SK-N-SH (cell line): Measurements from ENCODE around the gene ERC1. TPM values are rescaled to one million over a fixed set of nuclear protein-coding genes. Genes with fewer than 3 reads are reported as not detected.

Experiments used
- CTCF ChIA-PET: fragments of 300-600, 350-600 bp; formaldehyde crosslinking; extraction: SDS; loops from one replicate; lab custom pipeline; 2021; lab: Yijun Ruan, JAX
- POLR2A ChIA-PET: fragments of 350-600 bp; sonication (Branson Sonifier 250); formaldehyde crosslinking; extraction: SDS; loops from one replicate; lab custom pipeline; 2020; ENCODE audit warnings: antibody characterized with exemption, inconsistent platforms; lab: Yijun Ruan, JAX
- DNase-seq: peaks from one replicate; pipeline ENCODE4 v3.0.0; 2012
- H2AFZ ChIP-seq: fragments of 200-600 bp; sonication (generic); 2 replicates; pipeline ENCODE4 v1.8.1; 2016; ENCODE audit warnings: antibody characterized with exemption, mild to moderate bottlenecking, low read depth
- H3F3A ChIP-seq: fragments of 200-600 bp; sonication (generic); replicated peaks from 2 replicates; pipeline ENCODE3; 2016; ENCODE audit warnings: antibody characterized with exemption, mild to moderate bottlenecking; ENCODE audit not compliant: insufficient read depth
- H3K27ac ChIP-seq, 2 experiments: fragments of 200-500 bp in 1 of 2; fragments of 200-600 bp in 1 of 2; sonication (Bioruptor generic) in 1 of 2; sonication (generic), shearing (Covaris generic) in 1 of 2; 2 replicates each; pipeline versions ENCODE4 v1.5.1 to v1.6.1; 2014 to 2016; ENCODE audit warnings: low read depth in 2 of 2, inconsistent platforms in 1 of 2, low read length in 1 of 2, mild to moderate bottlenecking in 1 of 2, mixed read lengths in 1 of 2
- H3K27me3 ChIP-seq: fragments of 200-600 bp; sonication (generic), shearing (Covaris generic); 2 replicates; pipeline ENCODE4 v1.6.1; 2016; ENCODE audit warnings: mixed run types; ENCODE audit not compliant: insufficient read depth
- H3K36me3 ChIP-seq, 2 experiments: fragments of 200-500 bp in 1 of 2; fragments of 200-600 bp in 1 of 2; sonication (Bioruptor generic) in 1 of 2; sonication (generic) in 1 of 2; replicated peaks in 1 of 2; 2 replicates each; pipeline versions ENCODE3 to v1.5.1; 2014 to 2016; ENCODE audit warnings: low read length in 1 of 2, mild to moderate bottlenecking in 1 of 2; ENCODE audit not compliant: insufficient read depth in 2 of 2, control insufficient read depth in 1 of 2
- H3K4me1 ChIP-seq, 2 experiments: fragments of 200-500 bp in 1 of 2; fragments of 200-600 bp in 1 of 2; sonication (Bioruptor generic) in 1 of 2; sonication (generic), shearing (Covaris generic) in 1 of 2; 2 replicates each; pipeline versions ENCODE4 v1.5.1 to v1.6.1; 2014 to 2016; ENCODE audit warnings: low read depth in 1 of 2, low read length in 1 of 2, mixed run types in 1 of 2; ENCODE audit not compliant: insufficient read depth in 2 of 2, control insufficient read depth in 1 of 2
- H3K4me2 ChIP-seq: fragments of 200-600 bp; sonication (generic), shearing (Covaris generic); 2 replicates; pipeline ENCODE4 v1.6.1; 2017; ENCODE audit warnings: mixed run types
- H3K4me3 ChIP-seq, 2 experiments: fragments of 200-500 bp in 1 of 2; fragments of 200-600 bp in 1 of 2; sonication (Bioruptor generic) in 1 of 2; sonication (generic), shearing (Covaris generic) in 1 of 2; 2 replicates each; pipeline versions ENCODE4 v1.5.1 to v1.8.1; 2014 to 2016; ENCODE audit warnings: low read depth in 2 of 2, inconsistent platforms in 1 of 2, low read length in 1 of 2, mild to moderate bottlenecking in 1 of 2, mixed read lengths in 1 of 2, moderate library complexity in 1 of 2
- H3K79me2 ChIP-seq: fragments of 200-600 bp; sonication (generic); 2 replicates; pipeline ENCODE4 v1.8.1; 2017; ENCODE audit warnings: mild to moderate bottlenecking; ENCODE audit not compliant: insufficient read depth
- H3K9ac ChIP-seq: fragments of 200-600 bp; sonication (generic); 2 replicates; pipeline ENCODE4 v1.6.1; 2017; ENCODE audit warnings: mixed run types
- H3K9me2 ChIP-seq: fragments of 200-600 bp; sonication (generic); 2 replicates; pipeline ENCODE4 v1.6.1; 2017; ENCODE audit warnings: mixed run types
- H3K9me3 ChIP-seq: fragments of 200-600 bp; sonication (generic); 2 replicates; pipeline ENCODE4 v1.6.1; 2017; ENCODE audit warnings: mixed run types, mild to moderate bottlenecking, moderate library complexity
- H4K20me1 ChIP-seq: fragments of 200-600 bp; sonication (generic); 2 replicates; pipeline ENCODE4 v1.6.1; 2017; ENCODE audit warnings: mild to moderate bottlenecking, mixed run types; ENCODE audit not compliant: insufficient read depth
- CHD2 ChIP-seq: fragments of 150-350 bp; IDR thresholded peaks from 2 replicates; pipeline ENCODE4 v1.6.1; 2018; ENCODE audit warnings: low read length; ENCODE audit not compliant: partially characterized antibody
- ELF1 ChIP-seq: IDR thresholded peaks from 2 replicates; pipeline ENCODE4 v1.4.0; 2012
- EP300 ChIP-seq, 2 experiments: IDR thresholded peaks; 2 replicates each; pipeline versions ENCODE4 v1.4.0 to v1.6.1; 2012; ENCODE audit warnings: borderline replicate concordance in 1 of 2, low read depth in 1 of 2, low read length in 1 of 2
- EZH2phosphoT487 ChIP-seq: fragments of 200-600 bp; sonication (generic); IDR thresholded peaks from 2 replicates; pipeline ENCODE4 v1.6.1; 2017; ENCODE audit warnings: low read depth, mixed run types, mild to moderate bottlenecking, antibody characterized with exemption, moderate library complexity, borderline replicate concordance
- FOXJ3 ChIP-seq: sonication (generic); formaldehyde crosslinking; IDR thresholded peaks from 2 replicates; pipeline ENCODE4 v1.5.1; 2020; ENCODE audit warnings: mild to moderate bottlenecking, missing genetic modification reagents
- GATA2 ChIP-seq: sonication (generic); formaldehyde crosslinking; IDR thresholded peaks from 2 replicates; pipeline ENCODE4 v1.5.0; 2020; ENCODE audit warnings: mild to moderate bottlenecking, missing genetic modification reagents
- IRF3 ChIP-seq: fragments of 150-350 bp; IDR thresholded peaks from 2 replicates; pipeline ENCODE4 v1.6.1; 2016; ENCODE audit warnings: mild to moderate bottlenecking, low read depth, low read length
- JUND ChIP-seq: IDR thresholded peaks from 2 replicates; pipeline ENCODE4 v1.4.0; 2012
- MEF2A ChIP-seq: IDR thresholded peaks from 2 replicates; pipeline ENCODE4 v1.4.0; 2012; ENCODE audit warnings: low read depth, borderline replicate concordance
- NFIC ChIP-seq: IDR thresholded peaks from 2 replicates; pipeline ENCODE4 v1.4.0; 2012; ENCODE audit warnings: borderline replicate concordance
- NRF1 ChIP-seq: IDR thresholded peaks from 2 replicates; pipeline ENCODE4 v1.6.1; 2012; ENCODE audit warnings: low read depth, mild to moderate bottlenecking, low read length
- PBX3 ChIP-seq: IDR thresholded peaks from 2 replicates; pipeline ENCODE4; 2012
- RAD21 ChIP-seq: IDR thresholded peaks from 2 replicates; pipeline ENCODE4 v1.6.1; 2012; ENCODE audit warnings: mild to moderate bottlenecking, low read length
- REST ChIP-seq: IDR thresholded peaks from 2 replicates; pipeline ENCODE4 v1.6.1; 2012; ENCODE audit warnings: mild to moderate bottlenecking, low read depth, low read length, moderate library complexity
- SMC3 ChIP-seq: IDR thresholded peaks from 2 replicates; pipeline ENCODE4 v1.6.1; 2012; ENCODE audit warnings: low read depth, low read length, improper control_type of control experiment
- TCF12 ChIP-seq: IDR thresholded peaks from 2 replicates; pipeline ENCODE4 v1.4.0; 2012
- USF1 ChIP-seq: IDR thresholded peaks from 2 replicates; pipeline ENCODE4 v1.4.0; 2012; ENCODE audit warnings: low read depth, borderline replicate concordance
- USF2 ChIP-seq: fragments of 150-350 bp; IDR thresholded peaks from 2 replicates; pipeline ENCODE4 v1.6.1; 2017; ENCODE audit warnings: antibody characterized with exemption, low read length, low read depth, borderline replicate concordance
- YY1 ChIP-seq: IDR thresholded peaks from 2 replicates; pipeline ENCODE4 v1.4.0; 2012; ENCODE audit warnings: low read depth, mild to moderate bottlenecking
- WGBS: methylation state at CpG from one replicate; pipeline ENCODE4 v1.1.6; 2017; ENCODE audit warnings: low lambda C conversion rate; 5-methylcytosine and 5-hydroxymethylcytosine counted together
- polyA plus RNA-seq, 3 experiments: library from polyadenylated mRNA; depleted of rRNA; stranded (reverse); fragments of >200 nt; gene quantifications; 2 replicates each; pipeline ENCODE4 v1.2.3, GENCODE V29; 2012

The ERC1 gene
- polyA plus RNA-seq, 1 of the 3 experiments (the other 2 are of a cell fraction) = 7.5 TPM

- ChIA-PET POLR2A (no interaction called here), CTCF (interaction anchor here (1.0 to 1.5 kb wide), 2 partner anchors 11 to 96 kb away, joined by 4 to 6 read pairs; no protein-coding TSS in a partner anchor)
- Histone ChIP-seq H3K4me3 (no peak overlapping the region), H3K9me2 (no peaks in the 10 kb centered on the region), H3K4me2 (no peak overlapping the region), H3K4me1 (peaks cover 4 to 7% of the 10 kb centered on the region in 2 experiments; a peak in 3 of 4 replicates), H2AFZ (no peak overlapping the region), H3K36me3 (peaks cover 0 to 11% of the 10 kb centered on the region in 2 experiments), H3K79me2 (peaks cover 98% of the 10 kb centered on the region), H3K27me3 (no peaks in the 10 kb centered on the region), H3K27ac (no peak overlapping the region), H3K9me3 (no peaks in the 10 kb centered on the region), H3K9ac (no peak overlapping the region), H4K20me1 (peaks cover 34% of the 10 kb centered on the region), H3F3A (peaks cover 22% of the 10 kb centered on the region)
- TF ChIP-seq NRF1 (no peak), EZH2phosphoT487 (no peak)
- no peak for DNase-seq
- 98% methylated on average over 4 of the region's 4 CpGs for WGBS
Observed at GRCh38 chr12:996881-997280, 5.9 kb downstream of the ERC1 start.

- Histone ChIP-seq H3K27me3 (no peaks in the 10 kb centered on the region), H3K4me2 (no peak overlapping the region), H3K36me3 (peaks cover 0 to 11% of the 10 kb centered on the region in 2 experiments), H3F3A (peaks cover 20% of the 10 kb centered on the region), H3K79me2 (peaks cover 98% of the 10 kb centered on the region), H3K4me3 (no peak overlapping the region), H3K27ac (no peak overlapping the region), H3K9me3 (no peaks in the 10 kb centered on the region), H3K4me1 (peaks cover 1 to 3% of the 10 kb centered on the region in 2 experiments; a peak in 3 of 4 replicates), H3K9me2 (no peaks in the 10 kb centered on the region), H3K9ac (no peak overlapping the region), H2AFZ (no peak overlapping the region), H4K20me1 (peaks cover 34% of the 10 kb centered on the region)
- TF ChIP-seq GATA2 (CRISPR knock-in tag) = no peak
- no peak for TF ChIP-seq NFIC
- TF ChIP-seq MEF2A = no peak
- TF ChIP-seq USF2 = no peak
- TF ChIP-seq ELF1 = no peak
- TF ChIP-seq REST = no peak
- TF ChIP-seq EP300 (IDR thresholded peaks at IDR 0.05; ENCODE audit: borderline replicate concordance in 1 of 2, low read depth in 1 of 2, low read length in 1 of 2) = no peak
- no peak for TF ChIP-seq PBX3
- no peak for TF ChIP-seq USF1
- no peak for TF ChIP-seq FOXJ3 (CRISPR knock-in tag)
- no peak for TF ChIP-seq TCF12
- no peak for TF ChIP-seq RAD21
- no peak for TF ChIP-seq SMC3
- TF ChIP-seq CHD2 = no peak
- no peak for TF ChIP-seq JUND
- no peak for TF ChIP-seq NRF1
- TF ChIP-seq YY1 = no peak
- TF ChIP-seq IRF3 = no peak
- CTCF ChIA-PET = interaction anchor here (1.5 kb wide), 1 partner anchor 96 kb away, joined by 6 read pairs; no protein-coding TSS in a partner anchor
- no peak for DNase-seq
- POLR2A ChIA-PET = no interaction called here
- 100% methylated on average over 1 of the region's 1 CpG for WGBS
Observed at GRCh38 chr12:997505-997904, 6.5 kb downstream of the ERC1 start.
